Fibroblast of mammary gland (primary cell): ENCODE measurements around the gene COQ10B.
A peak's percentile ranks its signal among the peaks of the same experiment; 100 is the strongest.
"Not testable (repeated sequence)": the region's sequence is repeated elsewhere in the genome, so short reads cannot be mapped to it uniquely, and the experiment has no call there.

ENCODE experiments used
- DNase-seq: peaks from one replicate; pipeline ENCODE4 v3.0.0-alpha.2; 2010; ENCODE audit warnings: low read depth
- H3K4me3 ChIP-seq: 2 replicates; pipeline ENCODE4 v1.5.1; 2011; ENCODE audit warnings: low read depth, mild to moderate bottlenecking, low read length, moderate library complexity; ENCODE audit not compliant: control insufficient read depth
- CTCF ChIP-seq: conservative IDR thresholded peaks from 2 replicates; pipeline ENCODE4 v1.5.1; 2011; ENCODE audit warnings: low read depth, low read length, inconsistent platforms; ENCODE audit not compliant: control insufficient read depth, insufficient read depth

COQ10B gene

GRCh38 chr2:197425550-197425949 lies 27.8 kb upstream of the COQ10B start:
- no peak for TF ChIP-seq CTCF
- H3K4me3 ChIP-seq, result no peak overlapping the region
- no peak for DNase-seq

- H3K4me3 ChIP-seq, result no peak overlapping the region
- no peak for TF ChIP-seq CTCF
Measured at GRCh38 chr2:197426723-197427603, 26.4 kb upstream of the COQ10B start.

GRCh38 chr2:197427986-197428385 lies 25.4 kb upstream of the COQ10B start:
- H3K4me3 ChIP-seq, result no peak overlapping the region
- DNase-seq, result no peak
- TF ChIP-seq CTCF, result no peak

More at GRCh38 chr2:197426723-197427603, 26.4 kb upstream of the COQ10B start:
- no peak for DNase-seq

DNA sequence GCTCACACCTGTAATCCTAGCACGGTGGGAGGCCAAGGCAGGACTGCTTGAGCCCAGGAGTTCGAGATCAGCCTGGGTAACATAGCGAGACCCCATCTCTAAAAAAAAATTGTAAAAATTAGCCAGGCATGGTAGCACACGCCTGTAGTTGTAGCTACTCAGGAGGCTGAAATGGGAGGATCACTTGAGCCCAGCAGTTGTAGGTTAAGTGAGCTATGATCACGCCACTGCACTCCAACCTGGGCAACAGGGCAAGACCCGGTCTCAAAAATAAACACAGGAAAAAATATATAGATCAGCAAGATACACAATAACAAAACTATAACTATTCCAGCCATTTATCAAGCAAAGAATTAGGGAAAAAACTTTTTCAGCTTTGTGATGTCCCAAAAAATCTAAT lies 21.5 kb upstream of the COQ10B start:
- no peak overlapping the region for H3K4me3 ChIP-seq
- no peak for TF ChIP-seq CTCF

DNA sequence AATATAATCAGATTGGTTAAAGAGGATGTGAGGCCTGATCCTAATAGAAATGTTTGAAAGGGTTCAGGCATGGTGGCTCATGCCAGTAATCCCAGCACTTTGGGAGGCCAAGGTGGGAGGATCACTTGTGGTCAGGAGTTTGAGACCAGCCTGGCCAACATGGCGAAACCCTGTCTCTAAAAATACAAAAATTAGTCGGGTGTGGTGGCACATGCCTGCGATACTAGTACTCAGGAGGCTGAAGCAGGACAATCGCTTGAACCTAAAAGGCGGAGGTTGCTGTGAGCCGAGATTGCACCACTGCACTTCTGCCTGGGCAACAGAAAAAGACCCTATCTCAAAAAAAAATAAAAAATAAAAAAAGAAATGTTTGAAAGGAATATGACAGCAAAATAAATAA lies 20.8 kb upstream of the COQ10B start:
- H3K4me3 ChIP-seq, DNase-seq: not testable (repeated sequence)

More for the DNA sequence above, 21.5 kb upstream of the COQ10B start:
- DNase-seq, result no peak

GRCh38 chr2:197433780-197434438 lies 19.4 kb upstream of the COQ10B start:
- TF ChIP-seq CTCF, result no peak
- H3K4me3 ChIP-seq, result peak overlapping the region; percentile 100
- peak; percentile 17 for DNase-seq
